Right kidney (tissue), 1 donor: ENCODE results near the gene BLTP3B.

Source experiments
- DNase-seq: peaks from one replicate; pipeline ENCODE4 v3.0.0-alpha.2; 2016

BLTP3B gene

GRCh38 chr12:100115291-100115690 lies 27.4 kb downstream of the BLTP3B start:
- no peak for DNase-seq

- no peak for DNase-seq
Measured at GRCh38 chr12:100114574-100114973, 28.1 kb downstream of the BLTP3B start.

DNA sequence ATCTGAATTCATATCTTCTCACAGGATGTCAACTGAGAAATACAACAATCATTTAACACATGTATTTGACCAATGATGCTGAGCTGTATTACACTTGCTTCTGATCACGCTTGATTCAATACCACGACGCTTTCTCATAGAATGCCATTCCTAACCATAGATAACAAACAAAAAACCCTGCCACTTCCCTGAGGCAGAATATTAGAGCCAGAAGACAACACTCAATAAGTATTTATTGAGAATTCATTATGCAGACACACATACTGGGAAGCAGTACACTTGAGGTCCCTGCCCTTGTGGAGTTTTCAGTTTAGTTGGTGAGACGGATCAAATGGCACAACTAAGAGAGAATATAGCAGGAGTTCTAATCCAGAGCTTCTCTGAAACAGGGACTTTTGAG lies 32.4 kb downstream of the BLTP3B start:
- no peak for DNase-seq

DNA sequence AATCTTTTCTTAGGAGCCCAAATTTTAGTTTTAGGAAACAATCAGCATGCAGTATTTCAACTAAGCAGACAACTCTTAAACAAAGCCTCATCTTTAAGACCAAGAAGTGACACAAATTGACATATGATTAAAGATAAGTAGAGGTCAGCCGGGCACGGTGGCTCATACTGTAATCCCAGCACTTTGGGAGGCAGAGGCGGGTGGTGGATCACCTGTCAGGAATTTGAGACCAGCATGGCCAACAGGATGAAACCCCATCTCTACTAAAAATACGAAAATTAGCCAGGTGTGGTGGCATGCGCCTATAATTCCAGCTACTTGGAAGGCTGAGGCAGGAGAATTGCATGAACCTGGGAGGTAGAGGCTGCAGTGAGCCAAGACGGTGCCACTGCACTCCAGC lies 35.8 kb downstream of the BLTP3B start:
- no peak for DNase-seq

DNA sequence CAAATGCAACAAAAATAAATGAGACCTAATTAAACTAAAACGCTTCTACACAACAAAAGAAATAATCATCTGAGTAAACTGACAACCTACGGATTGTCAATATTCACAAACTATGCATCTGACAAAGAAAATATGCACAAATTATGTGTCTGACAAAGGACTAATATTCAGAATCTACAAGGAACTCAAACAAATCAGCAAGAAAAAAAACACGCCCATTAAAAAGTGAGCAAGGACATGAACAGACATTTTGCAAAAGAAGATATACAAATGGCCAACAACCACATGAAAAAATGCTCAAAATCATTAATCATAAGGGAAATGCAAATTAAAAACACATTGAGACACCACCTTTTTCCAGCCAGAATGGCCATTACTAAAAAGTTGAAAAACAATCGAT lies 37.0 kb downstream of the BLTP3B start:
- DNase-seq: no peak

GRCh38 chr12:100101000-100101399 lies 41.7 kb downstream of the BLTP3B start:
- no peak for DNase-seq
